Measurements from ENCODE around the gene MAFF. TPM values are rescaled to one million over a fixed set of nuclear protein-coding genes. Genes with fewer than 3 reads are reported as not detected.

The MAFF gene
- total RNA-seq, 1 donor from 2014 or later: 4.5 TPM

DNA sequence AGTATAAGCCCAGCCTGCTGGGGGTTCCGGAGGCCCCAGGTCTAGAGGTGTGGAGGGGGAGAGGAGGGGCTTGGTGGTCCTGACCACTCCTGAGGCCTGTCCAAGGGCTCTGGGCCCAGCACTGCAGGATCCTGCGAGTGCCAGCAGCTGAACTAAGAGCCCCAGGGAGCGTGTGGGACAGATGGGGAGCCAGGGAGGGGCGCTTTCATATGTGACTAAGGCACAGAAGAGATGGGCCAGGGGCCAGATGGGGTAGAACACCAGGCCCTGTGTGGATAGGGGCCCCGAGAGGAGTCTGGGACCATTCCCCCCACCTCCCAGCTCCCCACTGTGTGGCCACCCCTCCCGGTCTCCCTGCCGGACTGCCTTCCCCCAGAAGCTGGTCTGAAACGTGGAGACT, 18.4 kb downstream of the MAFF start:
- no peak overlapping the region for H3K4me3 Mint-ChIP-seq
- ATAC-seq (ENCODE audit: low read depth): no peak
- H3K27me3 Mint-ChIP-seq: no peaks in the 10 kb centered on the region
- intact Hi-C loops (cut with micrococcal nuclease): no loop called here
- CTCF ChIA-PET: no interaction called here
- peaks cover 11% of the 10 kb centered on the region for H3K36me3 Mint-ChIP-seq (ENCODE audit: low read depth)
- H3K9me3 Mint-ChIP-seq: no peaks in the 10 kb centered on the region
- no peak for DNase-seq
- POLR2A ChIA-PET: no interaction called here
- TF ChIP-seq, protein P1, sequence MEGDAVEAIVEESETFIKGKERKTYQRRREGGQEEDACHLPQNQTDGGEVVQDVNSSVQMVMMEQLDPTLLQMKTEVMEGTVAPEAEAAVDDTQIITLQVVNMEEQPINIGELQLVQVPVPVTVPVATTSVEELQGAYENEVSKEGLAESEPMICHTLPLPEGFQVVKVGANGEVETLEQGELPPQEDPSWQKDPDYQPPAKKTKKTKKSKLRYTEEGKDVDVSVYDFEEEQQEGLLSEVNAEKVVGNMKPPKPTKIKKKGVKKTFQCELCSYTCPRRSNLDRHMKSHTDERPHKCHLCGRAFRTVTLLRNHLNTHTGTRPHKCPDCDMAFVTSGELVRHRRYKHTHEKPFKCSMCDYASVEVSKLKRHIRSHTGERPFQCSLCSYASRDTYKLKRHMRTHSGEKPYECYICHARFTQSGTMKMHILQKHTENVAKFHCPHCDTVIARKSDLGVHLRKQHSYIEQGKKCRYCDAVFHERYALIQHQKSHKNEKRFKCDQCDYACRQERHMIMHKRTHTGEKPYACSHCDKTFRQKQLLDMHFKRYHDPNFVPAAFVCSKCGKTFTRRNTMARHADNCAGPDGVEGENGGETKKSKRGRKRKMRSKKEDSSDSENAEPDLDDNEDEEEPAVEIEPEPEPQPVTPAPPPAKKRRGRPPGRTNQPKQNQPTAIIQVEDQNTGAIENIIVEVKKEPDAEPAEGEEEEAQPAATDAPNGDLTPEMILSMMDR (IDR thresholded peaks at IDR 0.05): no peak
- H3K27ac Mint-ChIP-seq: no peak overlapping the region
- H3K4me1 Mint-ChIP-seq: peaks cover 5% of the 10 kb centered on the region

DNA sequence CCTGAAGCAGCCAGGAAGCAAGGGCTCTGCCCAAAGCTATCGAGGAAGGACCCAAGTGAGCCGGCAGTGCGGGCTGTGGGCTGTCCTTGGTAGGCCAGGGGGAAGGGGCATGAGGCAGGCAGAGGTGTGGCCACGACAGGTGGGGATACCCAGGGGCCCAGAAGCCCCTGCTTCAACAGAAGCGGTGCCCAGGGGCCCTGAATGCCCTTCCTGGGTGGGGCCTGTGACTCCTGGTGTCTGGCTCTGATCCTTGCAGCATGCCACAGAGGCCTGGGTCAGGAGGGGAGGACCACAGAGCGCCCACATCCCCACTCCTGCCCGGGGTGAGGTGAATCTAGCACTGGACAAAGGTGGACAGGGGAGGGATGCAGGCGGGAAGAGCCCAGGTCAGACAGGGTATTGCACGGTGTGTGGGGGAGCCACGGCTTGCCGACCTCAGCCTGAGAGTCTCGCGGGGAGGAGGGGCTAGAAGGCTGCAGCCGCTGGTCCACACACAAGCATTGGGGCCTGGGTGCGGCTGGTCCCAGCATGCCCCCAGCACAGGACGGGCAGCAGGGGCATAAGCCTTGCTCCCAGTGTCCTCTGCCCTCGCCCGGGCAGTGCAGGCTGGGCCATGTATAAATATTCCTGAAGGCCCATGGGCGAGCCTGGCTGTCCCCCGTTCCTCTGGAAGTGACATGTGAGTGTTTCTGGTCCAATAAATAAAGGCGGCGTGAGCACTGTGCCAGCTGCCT, 19.0 kb downstream of the MAFF start:
- POLR2A ChIA-PET: no interaction called here
- CTCF ChIA-PET: no interaction called here
- TF ChIP-seq, protein P1 (IDR thresholded peaks at IDR 0.05): no peak
- intact Hi-C loops (cut with micrococcal nuclease): no loop called here
- Mint-ChIP-seq H3K27me3 (no peaks in the 10 kb centered on the region), H3K9me3 (no peaks in the 10 kb centered on the region), H3K4me1 (peaks cover 5% of the 10 kb centered on the region), H3K4me3 (no peak overlapping the region), H3K36me3 (ENCODE audit: low read depth) (peaks cover 15% of the 10 kb centered on the region), H3K27ac (no peak overlapping the region)
- DNase-seq (no peak), ATAC-seq (ENCODE audit: low read depth) (no peak)

DNA sequence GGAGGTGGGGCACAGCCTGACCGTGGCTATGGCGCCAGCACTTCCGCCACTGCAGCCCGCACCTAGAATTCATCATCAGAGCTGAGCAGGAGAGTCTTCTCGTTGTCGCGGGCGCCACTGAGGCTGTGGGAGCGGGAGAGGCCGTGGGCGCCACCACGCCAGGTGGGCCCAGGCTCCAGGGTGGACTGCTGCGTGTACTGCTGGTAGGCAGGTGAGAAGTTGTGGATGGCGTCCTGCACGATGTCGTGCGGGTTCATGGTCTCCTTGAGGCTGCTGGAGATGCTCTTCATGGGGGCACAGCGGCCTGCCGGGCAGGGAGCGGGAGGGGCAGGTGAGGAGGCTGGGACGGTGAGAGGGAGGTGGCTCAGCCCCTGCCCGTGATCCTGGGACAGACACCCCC, 19.6 kb downstream of the MAFF start:
- TF ChIP-seq, protein P1 (IDR thresholded peaks at IDR 0.05): no peak
- CTCF ChIA-PET: no interaction called here
- Mint-ChIP-seq H3K4me3 (no peak overlapping the region), H3K27me3 (no peaks in the 10 kb centered on the region), H3K4me1 (peaks cover 5% of the 10 kb centered on the region), H3K9me3 (no peaks in the 10 kb centered on the region), H3K27ac (no peak overlapping the region), H3K36me3 (ENCODE audit: low read depth) (peaks cover 15% of the 10 kb centered on the region)
- POLR2A ChIA-PET: no interaction called here
- DNase-seq (no peak), ATAC-seq (ENCODE audit: low read depth) (no peak)
- intact Hi-C loops (cut with micrococcal nuclease): no loop called here

DNA sequence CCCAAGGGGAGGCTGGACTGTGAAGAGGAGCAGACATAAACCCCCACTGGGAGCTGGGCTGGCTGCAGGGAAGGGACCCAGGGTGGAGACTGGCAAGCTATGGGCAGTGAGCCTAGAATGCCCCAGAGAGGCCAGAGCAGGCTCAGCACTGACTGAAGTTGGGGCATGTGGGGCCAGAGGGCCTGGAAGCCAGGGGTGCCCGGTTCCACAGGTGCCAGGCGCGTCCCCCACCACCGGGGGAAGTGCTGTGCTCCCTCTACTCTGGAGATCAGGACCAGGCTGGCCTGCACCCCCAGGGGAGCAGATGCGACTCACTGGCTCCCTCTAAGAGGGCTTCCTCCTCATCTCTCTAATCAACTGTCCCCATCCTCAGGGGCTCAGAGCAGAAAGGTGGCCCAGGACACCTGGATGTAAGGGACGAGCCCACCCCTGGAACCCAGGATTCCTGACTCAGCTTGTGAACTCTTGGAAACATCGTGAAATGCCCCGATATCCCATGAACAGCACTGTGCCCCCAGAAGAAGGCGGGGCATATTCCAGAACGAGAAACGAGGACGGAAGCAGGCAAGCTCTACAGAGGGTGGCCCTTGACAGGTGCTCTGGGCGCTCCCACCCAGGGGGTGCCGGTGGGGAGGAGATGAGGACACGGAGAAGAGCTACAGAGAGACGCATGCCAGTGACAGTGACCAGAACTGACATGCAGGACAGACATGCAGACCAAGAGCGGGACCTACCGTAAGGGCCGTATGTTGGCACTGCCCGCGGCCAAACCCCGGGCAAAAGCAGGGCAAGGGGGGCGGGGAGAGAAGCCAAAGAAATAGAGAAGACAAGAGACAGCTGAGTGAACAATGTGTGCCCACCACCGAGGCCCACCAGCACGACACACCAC, 20.4 kb downstream of the MAFF start:
- TF ChIP-seq, protein P1 (IDR thresholded peaks at IDR 0.05): no peak
- peaks cover 15% of the 10 kb centered on the region for H3K36me3 Mint-ChIP-seq (ENCODE audit: low read depth)
- no peaks in the 10 kb centered on the region for H3K9me3 Mint-ChIP-seq
- ATAC-seq (ENCODE audit: low read depth) (no peak), DNase-seq (no peak)
- no peaks in the 10 kb centered on the region for H3K27me3 Mint-ChIP-seq
- intact Hi-C loops (cut with micrococcal nuclease): no loop called here
- ChIA-PET CTCF (interaction anchor here (0.9 kb wide), 1 partner anchor 111 kb away, joined by 3 read pairs; no protein-coding TSS in a partner anchor), POLR2A (no interaction called here)
- H3K4me3 Mint-ChIP-seq: no peak overlapping the region
- no peak overlapping the region for H3K27ac Mint-ChIP-seq
- peaks cover 5% of the 10 kb centered on the region for H3K4me1 Mint-ChIP-seq

DNA sequence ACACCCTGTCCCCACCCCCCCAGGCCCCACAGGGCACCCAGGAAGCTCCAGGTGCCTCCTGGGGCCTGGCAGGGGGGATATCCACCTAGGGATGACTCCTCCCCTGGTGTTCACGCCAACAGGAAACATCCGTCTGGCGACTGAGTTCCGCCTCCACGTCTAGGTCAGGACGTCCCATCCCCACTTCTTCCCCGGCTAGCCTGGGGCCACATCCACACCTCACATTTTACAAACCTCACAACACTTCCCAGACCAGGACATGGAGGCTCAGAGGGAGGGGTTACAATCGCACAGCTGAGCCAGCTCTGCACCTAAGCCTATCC, 21.0 kb downstream of the MAFF start:
- POLR2A ChIA-PET: no interaction called here
- no peak for DNase-seq
- Mint-ChIP-seq H3K4me3 (no peak overlapping the region), H3K27ac (no peak overlapping the region), H3K4me1 (peaks cover 5% of the 10 kb centered on the region), H3K27me3 (no peaks in the 10 kb centered on the region), H3K9me3 (no peaks in the 10 kb centered on the region), H3K36me3 (ENCODE audit: low read depth) (peaks cover 15% of the 10 kb centered on the region)
- intact Hi-C loops (cut with micrococcal nuclease): loop anchor here (1.0 kb wide), 1 partner anchor 131 kb away; no protein-coding TSS in a partner anchor
- CTCF ChIA-PET: interaction anchor here (0.9 kb wide), 1 partner anchor 111 kb away, joined by 3 read pairs; no protein-coding TSS in a partner anchor
- ATAC-seq (ENCODE audit: low read depth): no peak
- TF ChIP-seq, protein P1 (IDR thresholded peaks at IDR 0.05): no peak
